Measurements from ENCODE around the gene SNTG2. TPM values are rescaled to one million over a fixed set of nuclear protein-coding genes. Genes with fewer than 3 reads are reported as not detected.

SNTG2 gene
- total and polyA plus RNA-seq, 7 experiments from 2014 or later = 0.26 to 4.9 (median 3.1) TPM; not detected in 2

GRCh38 chr2:1287427-1287826, 336.8 kb downstream of the SNTG2 start:
- Histone ChIP-seq H3K27ac (ENCODE audit: low read depth, low read length) (no peak overlapping the region), H3K4me3 (ENCODE audit: low read length) (no peak overlapping the region), H3K36me3 (ENCODE audit: control insufficient read depth in 2 of 3, insufficient read depth in 3 of 3, low read length in 3 of 3) (no peaks in the 10 kb centered on the region), H3K4me1 (ENCODE audit: control insufficient read depth in 2 of 2, insufficient read depth in 2 of 2, low read length in 2 of 2) (no peaks in the 10 kb centered on the region), H3K9me3 (ENCODE audit: control insufficient read depth in 2 of 3, low read length in 3 of 3) (no peaks in the 10 kb centered on the region), H3K27me3 (ENCODE audit: control insufficient read depth in 2 of 2, insufficient read depth in 2 of 2, low read length in 2 of 2) (no peaks in the 10 kb centered on the region)
- H3K4me3 Mint-ChIP-seq = no peak overlapping the region
- H3K4me1 Mint-ChIP-seq = peaks cover 0 to 4% (median 0%) of the 10 kb centered on the region in 7 donors
- POLR2A ChIA-PET = interaction anchor here (0.6 kb wide), 1 partner anchor 251 kb away, joined by 3 read pairs; no protein-coding TSS in a partner anchor
- H3K27ac Mint-ChIP-seq = no peak overlapping the region
- no peaks in the 10 kb centered on the region for H3K27me3 Mint-ChIP-seq
- H3K36me3 Mint-ChIP-seq = peaks cover 0 to 7% (median 0%) of the 10 kb centered on the region in 5 donors
- ATAC-seq (no peak), DNase-seq (no peak)
- intact Hi-C loops (cut with micrococcal nuclease) = no loop called here
- CTCF ChIA-PET = no interaction called here
- H3K9me3 Mint-ChIP-seq = peaks cover 0 to 6% (median 1%) of the 10 kb centered on the region in 11 donors

- Mint-ChIP-seq H3K27ac (no peak overlapping the region), H3K27me3 (no peaks in the 10 kb centered on the region), H3K4me3 (no peak overlapping the region), H3K36me3 (peaks cover 0 to 7% (median 0%) of the 10 kb centered on the region in 5 donors), H3K9me3 (peaks cover 0 to 12% (median 3%) of the 10 kb centered on the region in 11 donors), H3K4me1 (peaks cover 0 to 2% (median 0%) of the 10 kb centered on the region in 7 donors)
- ATAC-seq (no peak), DNase-seq (no peak)
- Histone ChIP-seq H3K27ac (ENCODE audit: low read depth, low read length) (no peak overlapping the region), H3K9me3 (ENCODE audit: control insufficient read depth in 2 of 3, low read length in 3 of 3) (no peaks in the 10 kb centered on the region), H3K27me3 (ENCODE audit: control insufficient read depth in 2 of 2, insufficient read depth in 2 of 2, low read length in 2 of 2) (no peaks in the 10 kb centered on the region), H3K4me1 (ENCODE audit: control insufficient read depth in 2 of 2, insufficient read depth in 2 of 2, low read length in 2 of 2) (no peaks in the 10 kb centered on the region), H3K36me3 (ENCODE audit: control insufficient read depth in 2 of 3, insufficient read depth in 3 of 3, low read length in 3 of 3) (no peaks in the 10 kb centered on the region), H3K4me3 (ENCODE audit: low read length) (no peak overlapping the region)
- intact Hi-C loops (cut with micrococcal nuclease) = no loop called here
- ChIA-PET CTCF (no interaction called here), POLR2A (no interaction called here)
Measured at GRCh38 chr2:1294900-1295299, 344.3 kb downstream of the SNTG2 start.

DNA sequence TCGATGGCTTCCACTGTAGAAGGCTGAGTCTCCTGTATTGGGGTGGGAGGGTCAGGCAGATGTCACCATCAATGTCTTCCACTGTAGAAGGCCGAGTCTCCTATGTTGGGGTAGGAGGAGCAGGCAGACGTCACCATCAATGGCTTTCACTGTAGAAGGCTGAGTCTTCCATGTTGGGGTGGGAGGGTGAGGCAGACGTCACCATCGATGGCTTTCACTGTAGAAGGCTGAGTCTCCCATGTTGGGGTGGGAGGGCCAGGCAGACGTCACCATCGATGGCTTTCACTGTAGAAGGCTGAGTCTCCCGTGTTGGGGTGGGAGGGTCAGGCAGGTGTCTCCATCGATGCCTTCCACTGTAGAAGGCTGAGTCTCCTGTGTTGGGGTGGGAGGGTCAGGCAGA, 345.1 kb downstream of the SNTG2 start:
- no peaks in the 10 kb centered on the region for H3K4me1 Mint-ChIP-seq
- H3K27ac Mint-ChIP-seq = no peak overlapping the region
- H3K27me3 Mint-ChIP-seq = no peaks in the 10 kb centered on the region
- no peaks in the 10 kb centered on the region for H3K9me3 ChIP-seq (ENCODE audit: control insufficient read depth in 2 of 3, low read length in 3 of 3)
- intact Hi-C loops (cut with micrococcal nuclease) = no loop called here
- peaks cover 0 to 12% (median 3%) of the 10 kb centered on the region in 11 donors for H3K9me3 Mint-ChIP-seq
- H3K36me3 Mint-ChIP-seq = peaks cover 0 to 7% (median 0%) of the 10 kb centered on the region in 5 donors
- ChIA-PET POLR2A (no interaction called here), CTCF (no interaction called here)
- DNase-seq (no peak), ATAC-seq (no peak)
- no peaks in the 10 kb centered on the region for H3K4me1 ChIP-seq (ENCODE audit: control insufficient read depth in 2 of 2, insufficient read depth in 2 of 2, low read length in 2 of 2)
- no peaks in the 10 kb centered on the region for H3K27me3 ChIP-seq (ENCODE audit: control insufficient read depth in 2 of 2, insufficient read depth in 2 of 2, low read length in 2 of 2)
- no peak overlapping the region for H3K4me3 ChIP-seq (ENCODE audit: low read length)
- H3K4me3 Mint-ChIP-seq = no peak overlapping the region
- no peaks in the 10 kb centered on the region for H3K36me3 ChIP-seq (ENCODE audit: control insufficient read depth in 2 of 3, insufficient read depth in 3 of 3, low read length in 3 of 3)
- no peak overlapping the region for H3K27ac ChIP-seq (ENCODE audit: low read depth, low read length)

GRCh38 chr2:1297372-1298159, 346.9 kb downstream of the SNTG2 start:
- no peak overlapping the region for H3K4me3 Mint-ChIP-seq
- peaks cover 0 to 10% (median 5%) of the 10 kb centered on the region in 7 donors for H3K4me1 Mint-ChIP-seq
- no peak overlapping the region for H3K4me3 ChIP-seq (ENCODE audit: low read length)
- H3K27ac Mint-ChIP-seq = no peak overlapping the region
- POLR2A ChIA-PET = no interaction called here
- no peak overlapping the region for H3K27ac ChIP-seq (ENCODE audit: low read depth, low read length)
- H3K4me1 ChIP-seq (ENCODE audit: control insufficient read depth in 2 of 2, insufficient read depth in 2 of 2, low read length in 2 of 2) = no peaks in the 10 kb centered on the region
- CTCF ChIA-PET = no interaction called here
- no peaks in the 10 kb centered on the region for H3K27me3 Mint-ChIP-seq
- H3K9me3 ChIP-seq (ENCODE audit: control insufficient read depth in 2 of 3, low read length in 3 of 3) = no peaks in the 10 kb centered on the region
- intact Hi-C loops (cut with micrococcal nuclease) = no loop called here
- peaks cover 0 to 3% (median 0%) of the 10 kb centered on the region in 5 donors for H3K36me3 Mint-ChIP-seq
- peaks cover 0 to 5% (median 1%) of the 10 kb centered on the region in 11 donors for H3K9me3 Mint-ChIP-seq
- no peaks in the 10 kb centered on the region for H3K27me3 ChIP-seq (ENCODE audit: control insufficient read depth in 2 of 2, insufficient read depth in 2 of 2, low read length in 2 of 2)
- no peaks in the 10 kb centered on the region for H3K36me3 ChIP-seq (ENCODE audit: control insufficient read depth in 2 of 3, insufficient read depth in 3 of 3, low read length in 3 of 3)
- ATAC-seq (no peak), DNase-seq (no peak)

GRCh38 chr2:1299043-1299442, 348.4 kb downstream of the SNTG2 start:
- Mint-ChIP-seq H3K9me3 (peaks cover 0 to 3% (median 0%) of the 10 kb centered on the region in 11 donors), H3K4me1 (peaks cover 0 to 20% (median 14%) of the 10 kb centered on the region in 7 donors), H3K4me3 (no peak overlapping the region), H3K36me3 (peaks cover 0 to 3% (median 0%) of the 10 kb centered on the region in 5 donors), H3K27ac (no peak overlapping the region), H3K27me3 (peaks cover 0 to 1% (median 0%) of the 10 kb centered on the region in 5 donors)
- DNase-seq = no peak
- intact Hi-C loops (cut with micrococcal nuclease) = no loop called here
- no peaks in the 10 kb centered on the region for H3K27me3 ChIP-seq (ENCODE audit: control insufficient read depth in 2 of 2, insufficient read depth in 2 of 2, low read length in 2 of 2)
- H3K4me3 ChIP-seq (ENCODE audit: low read length) = no peak overlapping the region
- H3K4me1 ChIP-seq (ENCODE audit: control insufficient read depth in 2 of 2, insufficient read depth in 2 of 2, low read length in 2 of 2) = no peaks in the 10 kb centered on the region
- H3K36me3 ChIP-seq (ENCODE audit: control insufficient read depth in 2 of 3, insufficient read depth in 3 of 3, low read length in 3 of 3) = no peaks in the 10 kb centered on the region
- ATAC-seq = no peak
- POLR2A ChIA-PET = no interaction called here
- no peak overlapping the region for H3K27ac ChIP-seq (ENCODE audit: low read depth, low read length)
- H3K9me3 ChIP-seq (ENCODE audit: control insufficient read depth in 2 of 3, low read length in 3 of 3) = no peaks in the 10 kb centered on the region
- CTCF ChIA-PET = no interaction called here

DNA sequence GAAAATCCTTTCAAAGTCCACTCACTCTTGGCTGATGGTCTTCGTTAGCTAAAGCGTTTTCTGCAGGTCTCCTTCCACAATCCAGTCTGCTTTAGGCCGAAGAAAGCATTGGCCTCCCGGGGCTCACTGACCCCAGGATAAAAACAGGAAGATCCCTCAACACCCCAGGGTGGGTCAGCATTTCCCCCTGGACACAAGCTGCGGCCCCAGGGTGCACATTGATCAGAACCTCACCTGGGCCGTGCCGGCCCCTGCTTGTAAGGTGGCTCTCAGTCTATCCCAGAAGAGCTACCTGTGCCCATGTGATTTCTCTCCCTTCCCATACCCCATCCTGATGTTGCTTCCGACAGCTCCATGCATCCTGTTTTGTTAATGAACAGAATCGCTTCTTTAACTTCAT, 349.6 kb downstream of the SNTG2 start:
- peaks cover 0 to 2% (median 0%) of the 10 kb centered on the region in 11 donors for H3K9me3 Mint-ChIP-seq
- Histone ChIP-seq H3K9me3 (ENCODE audit: control insufficient read depth in 2 of 3, low read length in 3 of 3) (no peaks in the 10 kb centered on the region), H3K27me3 (ENCODE audit: control insufficient read depth in 2 of 2, insufficient read depth in 2 of 2, low read length in 2 of 2) (no peaks in the 10 kb centered on the region), H3K4me3 (ENCODE audit: low read length) (no peak overlapping the region), H3K36me3 (ENCODE audit: control insufficient read depth in 2 of 3, insufficient read depth in 3 of 3, low read length in 3 of 3) (no peaks in the 10 kb centered on the region), H3K4me1 (ENCODE audit: control insufficient read depth in 2 of 2, insufficient read depth in 2 of 2, low read length in 2 of 2) (no peaks in the 10 kb centered on the region), H3K27ac (ENCODE audit: low read depth, low read length) (no peak overlapping the region)
- peaks cover 0 to 3% (median 0%) of the 10 kb centered on the region in 5 donors for H3K36me3 Mint-ChIP-seq
- H3K27me3 Mint-ChIP-seq = peaks cover 0 to 3% (median 0%) of the 10 kb centered on the region in 5 donors
- peaks cover 0 to 21% (median 14%) of the 10 kb centered on the region in 7 donors for H3K4me1 Mint-ChIP-seq
- no peak for ATAC-seq
- CTCF ChIA-PET = no interaction called here
- DNase-seq = no peak
- H3K4me3 Mint-ChIP-seq = no peak overlapping the region
- H3K27ac Mint-ChIP-seq = no peak overlapping the region
- intact Hi-C loops (cut with micrococcal nuclease) = no loop called here
- POLR2A ChIA-PET = no interaction called here

DNA sequence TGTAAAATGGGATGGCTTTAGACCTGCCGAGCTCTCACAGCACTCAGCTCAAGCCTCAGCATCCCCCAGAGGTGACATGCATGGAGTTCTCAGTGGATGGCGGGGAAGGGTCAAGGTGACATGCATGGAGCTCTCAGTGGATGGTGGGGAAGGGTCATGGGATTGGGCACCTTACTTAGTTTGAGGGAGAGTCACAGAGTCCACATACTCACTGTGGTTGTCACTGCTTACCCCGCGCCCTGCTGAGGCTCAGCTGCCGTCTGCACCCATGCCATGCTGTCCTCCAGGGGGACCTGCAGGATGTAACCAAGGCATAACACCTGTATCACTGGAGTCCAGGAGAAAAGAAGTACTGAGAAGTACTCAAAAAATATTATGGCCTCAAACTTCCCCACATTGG, 350.4 kb downstream of the SNTG2 start:
- ATAC-seq = no peak
- no peak for DNase-seq
- no peaks in the 10 kb centered on the region for H3K27me3 ChIP-seq (ENCODE audit: control insufficient read depth in 2 of 2, insufficient read depth in 2 of 2, low read length in 2 of 2)
- Mint-ChIP-seq H3K4me3 (no peak overlapping the region), H3K27me3 (peaks cover 0 to 3% (median 0%) of the 10 kb centered on the region in 5 donors), H3K9me3 (no peaks in the 10 kb centered on the region), H3K27ac (peak overlapping the region in 1 of 9 donors; percentile 33), H3K4me1 (peaks cover 0 to 21% (median 14%) of the 10 kb centered on the region in 7 donors), H3K36me3 (peaks cover 0 to 3% (median 0%) of the 10 kb centered on the region in 5 donors)
- H3K36me3 ChIP-seq (ENCODE audit: control insufficient read depth in 2 of 3, insufficient read depth in 3 of 3, low read length in 3 of 3) = no peaks in the 10 kb centered on the region
- intact Hi-C loops (cut with micrococcal nuclease) = no loop called here
- ChIA-PET CTCF (no interaction called here), POLR2A (no interaction called here)
- H3K9me3 ChIP-seq (ENCODE audit: control insufficient read depth in 2 of 3, low read length in 3 of 3) = no peaks in the 10 kb centered on the region
- no peaks in the 10 kb centered on the region for H3K4me1 ChIP-seq (ENCODE audit: control insufficient read depth in 2 of 2, insufficient read depth in 2 of 2, low read length in 2 of 2)
- H3K4me3 ChIP-seq (ENCODE audit: low read length) = no peak overlapping the region
- H3K27ac ChIP-seq (ENCODE audit: low read depth, low read length) = no peak overlapping the region

Data from naive thymus-derived CD4-positive, alpha-beta T cell (primary cell).